ENCODE results near the gene MIEF2. TPM values are rescaled to one million over a fixed set of nuclear protein-coding genes. Genes with fewer than 3 reads are reported as not detected.

MIEF2 gene
- total RNA-seq, 1 donor from 2014 or later, result 17.9 TPM

GRCh38 chr17:18227635-18228034 is 32.8 kb upstream of the MIEF2 start:
- Mint-ChIP-seq H3K4me3 (peak overlapping the region; percentile 65), H3K9me3 (no peaks in the 10 kb centered on the region), H3K27ac (no peak overlapping the region), H3K36me3 (no peaks in the 10 kb centered on the region), H3K4me1 (ENCODE audit: unreplicated experiment) (peaks cover 34% of the 10 kb centered on the region), H3K27me3 (no peaks in the 10 kb centered on the region)
- no peak for TF ChIP-seq CTCF (conservative IDR thresholded peaks at IDR 0.05)
- DNase-seq (ENCODE audit: extremely low spot score, unreplicated experiment), result no peak

- Mint-ChIP-seq H3K4me1 (ENCODE audit: unreplicated experiment) (peaks cover 34% of the 10 kb centered on the region), H3K36me3 (no peaks in the 10 kb centered on the region), H3K27me3 (no peaks in the 10 kb centered on the region), H3K4me3 (peak overlapping the region; percentile 65), H3K27ac (peak overlapping the region; percentile 62), H3K9me3 (no peaks in the 10 kb centered on the region)
- DNase-seq (ENCODE audit: extremely low spot score, unreplicated experiment), result no peak
- TF ChIP-seq CTCF (conservative IDR thresholded peaks at IDR 0.05), result no peak
Measured at GRCh38 chr17:18228176-18228682, 32.2 kb upstream of the MIEF2 start.

GRCh38 chr17:18229254-18229653 is 31.2 kb upstream of the MIEF2 start:
- Mint-ChIP-seq H3K36me3 (no peaks in the 10 kb centered on the region), H3K4me3 (no peak overlapping the region), H3K27me3 (no peaks in the 10 kb centered on the region), H3K27ac (peak overlapping the region; percentile 62), H3K9me3 (no peaks in the 10 kb centered on the region), H3K4me1 (ENCODE audit: unreplicated experiment) (peaks cover 34% of the 10 kb centered on the region)
- DNase-seq (ENCODE audit: extremely low spot score, unreplicated experiment), result no peak
- TF ChIP-seq CTCF (conservative IDR thresholded peaks at IDR 0.05), result no peak

- Mint-ChIP-seq H3K9me3 (no peaks in the 10 kb centered on the region), H3K27me3 (no peaks in the 10 kb centered on the region), H3K27ac (no peak overlapping the region), H3K4me3 (no peak overlapping the region), H3K4me1 (ENCODE audit: unreplicated experiment) (peaks cover 33% of the 10 kb centered on the region), H3K36me3 (no peaks in the 10 kb centered on the region)
- no peak for DNase-seq (ENCODE audit: extremely low spot score, unreplicated experiment)
- TF ChIP-seq CTCF (conservative IDR thresholded peaks at IDR 0.05), result no peak
Measured at GRCh38 chr17:18229771-18230170, 30.7 kb upstream of the MIEF2 start.

- Mint-ChIP-seq H3K4me3 (no peak overlapping the region), H3K27ac (no peak overlapping the region), H3K4me1 (ENCODE audit: unreplicated experiment) (peaks cover 30% of the 10 kb centered on the region), H3K36me3 (no peaks in the 10 kb centered on the region), H3K27me3 (no peaks in the 10 kb centered on the region), H3K9me3 (no peaks in the 10 kb centered on the region)
- no peak for TF ChIP-seq CTCF (conservative IDR thresholded peaks at IDR 0.05)
- no peak for DNase-seq (ENCODE audit: extremely low spot score, unreplicated experiment)
Measured at GRCh38 chr17:18230288-18231141, 29.9 kb upstream of the MIEF2 start.

Measured in type B pancreatic cell (in vitro differentiated cells).